ENCODE data around the gene EXOSC3. TPM values are rescaled to one million over a fixed set of nuclear protein-coding genes. Genes with fewer than 3 reads are reported as not detected.

EXOSC3 gene
- total and polyA plus RNA-seq, 8 donors = 7.6 to 190 (median 25.3) TPM

GRCh38 chr9:37751186-37751585 is 33.7 kb downstream of the EXOSC3 start:
- 61 to 67% (median 66%) methylated on average over 6 of the region's 6 CpGs for WGBS, 5 donors
- H3K9me3 ChIP-seq = no peaks in the 10 kb centered on the region
- DNase-seq = no peak
- H3K27ac ChIP-seq = no peak overlapping the region
- no peak overlapping the region for H3K4me3 ChIP-seq
- H3K4me1 ChIP-seq = peaks cover 14 to 28% (median 25%) of the 10 kb centered on the region in 4 donors
- no peaks in the 10 kb centered on the region for H3K27me3 ChIP-seq
- intact Hi-C loops (cut with DNase I; ENCODE audit: low total_unique reads) = no loop called here
- no peaks in the 10 kb centered on the region for H3K36me3 ChIP-seq
- TF ChIP-seq POLR2AphosphoS5 (IDR thresholded peaks at IDR 0.05) (no peak), EP300 (IDR thresholded peaks at IDR 0.05) (no peak), CTCF (IDR thresholded peaks at IDR 0.05) (no peak), POLR2A (IDR thresholded peaks at IDR 0.05) (no peak)

GRCh38 chr9:37749129-37749528 is 35.7 kb downstream of the EXOSC3 start:
- no peak for DNase-seq
- Histone ChIP-seq H3K36me3 (no peaks in the 10 kb centered on the region), H3K4me1 (peaks cover 5 to 10% (median 6%) of the 10 kb centered on the region in 4 donors), H3K27me3 (no peaks in the 10 kb centered on the region), H3K4me3 (no peak overlapping the region), H3K27ac (no peak overlapping the region), H3K9me3 (no peaks in the 10 kb centered on the region)
- no peak for TF ChIP-seq POLR2AphosphoS5 (IDR thresholded peaks at IDR 0.05)
- no peak for TF ChIP-seq POLR2A (IDR thresholded peaks at IDR 0.05)
- no peak for TF ChIP-seq EP300 (IDR thresholded peaks at IDR 0.05)
- TF ChIP-seq CTCF (IDR thresholded peaks at IDR 0.05) = no peak
- intact Hi-C loops (cut with DNase I; ENCODE audit: low total_unique reads) = no loop called here
- WGBS, 5 donors = 41 to 55% (median 48%) methylated on average over 5 of the region's 5 CpGs

GRCh38 chr9:37747271-37747753 is 37.6 kb downstream of the EXOSC3 start:
- intact Hi-C loops (cut with DNase I; ENCODE audit: low total_unique reads) = no loop called here
- H3K36me3 ChIP-seq = no peaks in the 10 kb centered on the region
- no peak overlapping the region for H3K4me3 ChIP-seq
- DNase-seq = peak; percentile 67 to 85
- WGBS, 5 donors = 26 to 37% (median 27%) methylated on average over 3 of the region's 3 CpGs
- no peaks in the 10 kb centered on the region for H3K4me1 ChIP-seq
- no peak overlapping the region for H3K27ac ChIP-seq
- no peaks in the 10 kb centered on the region for H3K9me3 ChIP-seq
- no peaks in the 10 kb centered on the region for H3K27me3 ChIP-seq
- TF ChIP-seq CTCF (IDR thresholded peaks at IDR 0.05) = peak in 5 of 7 experiments; percentile 58 to 93 (median 81)
- no peak for TF ChIP-seq POLR2A (IDR thresholded peaks at IDR 0.05)
- peak in 1 of 3 donors; percentile 19 for TF ChIP-seq POLR2AphosphoS5 (IDR thresholded peaks at IDR 0.05)
- no peak for TF ChIP-seq EP300 (IDR thresholded peaks at IDR 0.05)

DNA sequence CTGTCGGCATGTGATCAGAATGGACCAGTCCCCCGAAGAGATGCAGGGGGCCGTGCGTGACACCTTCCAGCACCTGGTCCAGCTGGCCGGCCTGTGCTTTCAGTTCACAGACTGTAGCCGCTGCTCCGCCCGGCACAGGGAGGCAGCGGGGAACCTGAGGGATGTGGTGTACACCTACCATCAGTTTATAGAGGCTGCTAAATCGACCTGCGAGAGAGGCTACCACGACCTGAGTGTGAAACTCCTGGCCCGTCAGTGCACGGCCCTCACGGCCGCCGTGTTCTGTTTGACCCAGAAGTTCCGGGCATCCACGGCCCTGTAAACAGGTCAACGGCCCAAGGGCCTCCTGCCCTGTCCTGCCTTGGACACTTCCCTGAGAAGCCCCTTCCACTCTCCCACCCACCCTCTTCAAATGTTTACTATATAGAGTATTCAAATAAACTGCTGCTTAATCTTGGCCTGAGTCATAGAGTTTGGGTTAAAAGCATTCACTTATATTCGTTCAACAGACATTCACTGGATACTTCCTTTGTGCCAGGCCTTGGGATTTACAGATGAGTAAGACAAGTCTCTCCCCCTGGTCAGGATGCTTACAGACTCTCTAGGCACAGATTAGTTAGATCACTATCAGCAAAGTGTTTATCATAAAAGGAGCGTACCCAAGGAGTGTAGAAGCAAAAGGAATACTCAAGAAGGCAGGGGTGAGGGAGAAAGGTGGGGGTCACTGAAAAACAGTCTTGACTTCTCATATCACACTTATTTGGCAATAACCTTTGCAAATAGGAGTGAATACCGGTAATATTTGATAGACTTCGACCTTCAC is 38.2 kb downstream of the EXOSC3 start:
- no peaks in the 10 kb centered on the region for H3K27me3 ChIP-seq
- WGBS, 5 donors = 67 to 79% (median 75%) methylated on average over 14 to 24 of the region's 24 CpGs
- H3K9me3 ChIP-seq = no peaks in the 10 kb centered on the region
- H3K36me3 ChIP-seq = no peaks in the 10 kb centered on the region
- no peak for DNase-seq
- H3K27ac ChIP-seq = no peak overlapping the region
- TF ChIP-seq POLR2AphosphoS5 (IDR thresholded peaks at IDR 0.05) (no peak), CTCF (IDR thresholded peaks at IDR 0.05) (no peak), EP300 (IDR thresholded peaks at IDR 0.05) (no peak), POLR2A (IDR thresholded peaks at IDR 0.05) (no peak)
- intact Hi-C loops (cut with DNase I; ENCODE audit: low total_unique reads) = no loop called here
- H3K4me1 ChIP-seq = no peaks in the 10 kb centered on the region
- H3K4me3 ChIP-seq = no peak overlapping the region
